Airway epithelial cell (primary cell): Measurements from ENCODE around the gene ALLC. TPM values are rescaled to one million over a fixed set of nuclear protein-coding genes. Genes with fewer than 3 reads are reported as not detected.

Experiments used
- total RNA-seq: library from RNA; depleted of rRNA; stranded (reverse); fragments of >200 nt; gene quantifications from 2 replicates; pipeline ENCODE4 v1.2.3, GENCODE V29; 2015

Gene ALLC
- total RNA-seq: not detected in 2 replicates

GRCh38 chr2:3657881-3658280 lies at the start of gene ALLC:
Gene ALLC, plus strand, starts transcription at chr2:3658200. Its CDS starts 12,958 bp downstream, at chr2:3671158.

DNA sequence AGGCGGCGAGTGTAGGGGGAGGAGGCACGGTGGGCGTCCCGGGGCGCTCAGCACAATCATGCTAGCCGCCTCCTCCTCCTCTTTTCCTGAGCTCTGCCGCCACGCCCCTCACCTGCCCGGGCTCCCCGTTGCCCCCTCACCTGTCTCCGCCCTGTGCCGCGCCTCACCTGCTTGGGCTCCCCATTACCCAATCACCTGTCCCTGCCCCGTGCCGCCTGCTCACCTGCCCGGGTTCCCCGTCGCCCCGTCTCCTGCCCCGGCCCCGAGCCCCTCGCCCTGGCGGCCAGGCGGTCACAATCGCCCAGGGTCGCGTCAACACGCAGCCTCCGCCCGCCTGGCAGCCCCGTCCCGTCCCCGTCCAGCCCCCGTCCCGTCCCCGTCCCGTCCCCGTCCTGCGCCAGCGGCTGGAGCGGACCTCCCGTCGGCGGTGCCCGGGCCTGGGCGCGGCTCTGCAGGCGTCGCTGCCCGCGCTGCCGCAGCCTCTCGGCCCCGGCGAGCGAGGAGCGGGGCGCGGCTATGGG lies 45.3 kb downstream of the ALLC start, which contains the start of gene DCDC2C:
Gene DCDC2C (plus strand): TSS at position 340 of the 521 bp plus-strand sequence. CDS start 177 bp downstream, at position 517.

Other genes with a start within 250 kb of the ALLC start
- 39.6 and 50.1 TPM in 2 replicates for gene ADI1, start 138.7 kb upstream of the ALLC start, total RNA-seq
- gene RNASEH1, start 99.9 kb upstream of the ALLC start, total RNA-seq: 16.8 and 21.7 TPM in 2 replicates
- gene RPS7, start 82.9 kb upstream of the ALLC start, total RNA-seq: 2,821 and 4,606 TPM in 2 replicates
- not detected in 2 replicates for gene COLEC11, start 63.1 kb upstream of the ALLC start, total RNA-seq
- gene DCDC2C, start 45.4 kb downstream of the ALLC start, total RNA-seq: not detected in 2 replicates